ENCODE results near the gene PLSCR1. TPM values are rescaled to one million over a fixed set of nuclear protein-coding genes. Genes with fewer than 3 reads are reported as not detected.
A peak's percentile ranks its signal among the peaks of the same experiment; 100 is the strongest.

PLSCR1 gene
- total and polyA plus RNA-seq, 2 experiments from 2014 or later, result 62.7 to 78.3 TPM

DNA sequence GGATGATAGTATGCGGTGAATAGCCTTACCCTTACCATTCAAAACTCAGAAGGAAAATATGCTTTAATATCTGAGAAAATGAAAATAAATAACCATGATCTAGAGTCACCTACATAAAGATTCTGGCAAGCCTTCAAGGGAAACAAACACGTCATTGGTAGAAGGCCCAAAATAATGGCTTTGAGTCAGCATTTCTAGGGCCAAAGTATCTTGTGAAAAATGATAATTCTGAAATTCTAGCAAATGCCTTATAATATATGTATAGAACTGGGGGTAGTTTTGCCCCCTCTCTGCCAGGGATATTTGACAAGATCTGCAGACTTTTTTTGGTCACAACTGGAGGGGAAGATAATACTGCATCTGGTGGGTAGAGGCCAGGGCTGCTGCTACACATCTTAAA, 15.4 kb downstream of the PLSCR1 start:
- H3K9me3 Mint-ChIP-seq, result no peaks in the 10 kb centered on the region
- no peak overlapping the region for H3K4me2 ChIP-seq
- H2AFZ ChIP-seq, result no peak overlapping the region
- peaks cover 29% of the 10 kb centered on the region for H3K4me1 Mint-ChIP-seq
- no peaks in the 10 kb centered on the region for H3K27me3 ChIP-seq (ENCODE audit: insufficient read depth)
- no peaks in the 10 kb centered on the region for H4K20me1 ChIP-seq (replicated peaks; ENCODE audit: insufficient read depth)
- peaks cover 12% of the 10 kb centered on the region; the same call in 2 of the 3 replicates for H3K36me3 Mint-ChIP-seq (ENCODE audit: low read depth)
- no peaks in the 10 kb centered on the region for H3F3A ChIP-seq (replicated peaks; ENCODE audit: low read depth)
- no peak overlapping the region for H3K4me3 ChIP-seq
- no peak overlapping the region for H3K27ac Mint-ChIP-seq
- no peak for TF ChIP-seq EZH2phosphoT487 (IDR thresholded peaks at IDR 0.05; ENCODE audit: unreplicated experiment)
- peaks cover 9% of the 10 kb centered on the region for H3K27me3 Mint-ChIP-seq (ENCODE audit: insufficient read depth, low read depth, poor library complexity)
- no peak for ATAC-seq
- peaks cover 44% of the 10 kb centered on the region for H3K4me1 ChIP-seq (ENCODE audit: insufficient read depth)
- no peak for DNase-seq (ENCODE audit: low spot score)
- no peaks in the 10 kb centered on the region for H3K79me2 ChIP-seq (replicated peaks; ENCODE audit: insufficient read depth)
- H3K9me2 ChIP-seq (ENCODE audit: insufficient read depth), result no peaks in the 10 kb centered on the region
- no peaks in the 10 kb centered on the region; the same call in 1 of the 2 replicates for H3K36me3 ChIP-seq (ENCODE audit: insufficient read depth)
- H3K27ac ChIP-seq (ENCODE audit: low read depth), result no peak overlapping the region
- H3K4me3 Mint-ChIP-seq, result no peak overlapping the region

DNA sequence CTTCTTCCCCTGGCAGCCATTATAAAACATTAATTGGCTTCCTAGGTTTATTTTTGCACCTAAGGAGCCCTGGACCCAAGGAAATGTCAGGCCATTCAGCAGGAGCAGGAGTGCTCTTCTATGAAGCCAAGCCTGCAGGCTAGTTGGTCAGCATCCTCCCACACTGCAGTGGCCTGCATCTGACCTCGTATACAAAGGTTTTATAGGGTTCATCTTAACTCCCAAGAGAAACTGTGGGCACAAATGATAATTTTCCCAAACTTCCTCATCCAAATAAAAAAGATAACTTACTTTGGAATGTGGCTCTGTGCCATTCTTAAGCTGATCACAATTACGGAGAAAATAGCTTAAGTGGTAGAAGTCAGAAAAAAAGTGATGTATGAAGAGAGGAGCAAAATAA, 19.4 kb downstream of the PLSCR1 start:
- no peaks in the 10 kb centered on the region; the same call in 1 of the 2 replicates for H3K36me3 ChIP-seq (ENCODE audit: insufficient read depth)
- peaks cover 18% of the 10 kb centered on the region; the same call in 2 of the 3 replicates for H3K36me3 Mint-ChIP-seq (ENCODE audit: low read depth)
- no peaks in the 10 kb centered on the region for H3F3A ChIP-seq (replicated peaks; ENCODE audit: low read depth)
- H3K27ac Mint-ChIP-seq, result no peak overlapping the region
- no peaks in the 10 kb centered on the region for H3K9me2 ChIP-seq (ENCODE audit: insufficient read depth)
- H3K9me3 Mint-ChIP-seq, result no peaks in the 10 kb centered on the region
- no peak overlapping the region for H3K27ac ChIP-seq (ENCODE audit: low read depth)
- DNase-seq (ENCODE audit: low spot score), result no peak
- H3K27me3 Mint-ChIP-seq (ENCODE audit: insufficient read depth, low read depth, poor library complexity), result peaks cover 6% of the 10 kb centered on the region
- no peak overlapping the region for H3K4me3 ChIP-seq
- no peaks in the 10 kb centered on the region for H3K27me3 ChIP-seq (ENCODE audit: insufficient read depth)
- H3K4me2 ChIP-seq, result no peak overlapping the region
- peak; percentile 42; the same call in 2 of the 3 replicates for ATAC-seq
- H3K4me1 Mint-ChIP-seq, result peaks cover 29% of the 10 kb centered on the region
- peaks cover 31% of the 10 kb centered on the region for H3K4me1 ChIP-seq (ENCODE audit: insufficient read depth)
- H2AFZ ChIP-seq, result no peak overlapping the region
- no peaks in the 10 kb centered on the region for H4K20me1 ChIP-seq (replicated peaks; ENCODE audit: insufficient read depth)
- H3K4me3 Mint-ChIP-seq, result no peak overlapping the region
- H3K79me2 ChIP-seq (replicated peaks; ENCODE audit: insufficient read depth), result no peaks in the 10 kb centered on the region
- TF ChIP-seq JUNB (IDR thresholded peaks at IDR 0.05; ENCODE audit: unreplicated experiment) (no peak), STAT1 (IDR thresholded peaks at IDR 0.05; ENCODE audit: unreplicated experiment) (no peak), ZNF462 (CRISPR knock-in tag; IDR thresholded peaks at IDR 0.05) (no peak), NANOG (IDR thresholded peaks at IDR 0.05; ENCODE audit: borderline replicate concordance) (no peak), ZNF331 (CRISPR knock-in tag; IDR thresholded peaks at IDR 0.05; ENCODE audit: low read depth) (no peak), EZH2phosphoT487 (IDR thresholded peaks at IDR 0.05; ENCODE audit: unreplicated experiment) (no peak), EZH2 (IDR thresholded peaks at IDR 0.05; ENCODE audit: low read depth, unreplicated experiment) (no peak)
- TF ChIP-seq, protein P1, sequence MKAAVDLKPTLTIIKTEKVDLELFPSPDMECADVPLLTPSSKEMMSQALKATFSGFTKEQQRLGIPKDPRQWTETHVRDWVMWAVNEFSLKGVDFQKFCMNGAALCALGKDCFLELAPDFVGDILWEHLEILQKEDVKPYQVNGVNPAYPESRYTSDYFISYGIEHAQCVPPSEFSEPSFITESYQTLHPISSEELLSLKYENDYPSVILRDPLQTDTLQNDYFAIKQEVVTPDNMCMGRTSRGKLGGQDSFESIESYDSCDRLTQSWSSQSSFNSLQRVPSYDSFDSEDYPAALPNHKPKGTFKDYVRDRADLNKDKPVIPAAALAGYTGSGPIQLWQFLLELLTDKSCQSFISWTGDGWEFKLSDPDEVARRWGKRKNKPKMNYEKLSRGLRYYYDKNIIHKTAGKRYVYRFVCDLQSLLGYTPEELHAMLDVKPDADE (IDR thresholded peaks at IDR 0.05), result no peak
- TF ChIP-seq, protein P2, sequence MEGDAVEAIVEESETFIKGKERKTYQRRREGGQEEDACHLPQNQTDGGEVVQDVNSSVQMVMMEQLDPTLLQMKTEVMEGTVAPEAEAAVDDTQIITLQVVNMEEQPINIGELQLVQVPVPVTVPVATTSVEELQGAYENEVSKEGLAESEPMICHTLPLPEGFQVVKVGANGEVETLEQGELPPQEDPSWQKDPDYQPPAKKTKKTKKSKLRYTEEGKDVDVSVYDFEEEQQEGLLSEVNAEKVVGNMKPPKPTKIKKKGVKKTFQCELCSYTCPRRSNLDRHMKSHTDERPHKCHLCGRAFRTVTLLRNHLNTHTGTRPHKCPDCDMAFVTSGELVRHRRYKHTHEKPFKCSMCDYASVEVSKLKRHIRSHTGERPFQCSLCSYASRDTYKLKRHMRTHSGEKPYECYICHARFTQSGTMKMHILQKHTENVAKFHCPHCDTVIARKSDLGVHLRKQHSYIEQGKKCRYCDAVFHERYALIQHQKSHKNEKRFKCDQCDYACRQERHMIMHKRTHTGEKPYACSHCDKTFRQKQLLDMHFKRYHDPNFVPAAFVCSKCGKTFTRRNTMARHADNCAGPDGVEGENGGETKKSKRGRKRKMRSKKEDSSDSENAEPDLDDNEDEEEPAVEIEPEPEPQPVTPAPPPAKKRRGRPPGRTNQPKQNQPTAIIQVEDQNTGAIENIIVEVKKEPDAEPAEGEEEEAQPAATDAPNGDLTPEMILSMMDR (conservative IDR thresholded peaks at IDR 0.05; ENCODE audit: low read depth in 2 of 2), result no peak
